IMR-90 (cell line): Measurements from ENCODE around the gene NCR2.

Experiments
- BHLHE40 ChIP-seq: fragments of 150-350 bp; IDR thresholded peaks from 2 replicates; pipeline ENCODE4 v1.6.1; 2016; ENCODE audit warnings: mild to moderate bottlenecking, low read depth, low read length
- CEBPB ChIP-seq: IDR thresholded peaks from 2 replicates; pipeline ENCODE4 v1.6.1; 2012; ENCODE audit warnings: low read depth, low read length, improper control_type of control experiment
- FOS ChIP-seq: fragments of 150-350 bp; IDR thresholded peaks from 2 replicates; pipeline ENCODE4 v1.6.1; 2016; ENCODE audit warnings: low read depth, low read length
- MAFK ChIP-seq: IDR thresholded peaks from 2 replicates; pipeline ENCODE4 v1.6.1; 2012; ENCODE audit warnings: low read depth, low read length, improper control_type of control experiment
- MAZ ChIP-seq: IDR thresholded peaks from 2 replicates; pipeline ENCODE4 v1.6.1; 2012; ENCODE audit warnings: low read depth, mild to moderate bottlenecking, low read length, improper control_type of control experiment, moderate library complexity, borderline replicate concordance
- MXI1 ChIP-seq: IDR thresholded peaks from 2 replicates; pipeline ENCODE4 v1.6.1; 2012; ENCODE audit warnings: low read depth, mild to moderate bottlenecking, low read length, moderate library complexity, borderline replicate concordance
- NFE2L2 ChIP-seq: fragments of 150-350 bp; IDR thresholded peaks from 2 replicates; pipeline ENCODE4 v1.6.1; 2016; ENCODE audit warnings: low read depth, mild to moderate bottlenecking, low read length
- POLR2A ChIP-seq: IDR thresholded peaks from 2 replicates; pipeline ENCODE4 v1.6.1; 2012; ENCODE audit warnings: mild to moderate bottlenecking, low read depth, low read length
- RAD21 ChIP-seq: IDR thresholded peaks from 2 replicates; pipeline ENCODE4 v1.6.1; 2012; ENCODE audit warnings: low read length, improper control_type of control experiment
- RCOR1 ChIP-seq: IDR thresholded peaks from 2 replicates; pipeline ENCODE4 v1.6.1; 2012; ENCODE audit warnings: mild to moderate bottlenecking, low read length, improper control_type of control experiment; ENCODE audit not compliant: insufficient replicate concordance
- SMC3 ChIP-seq: fragments of 150-350 bp; IDR thresholded peaks from 2 replicates; pipeline ENCODE4 v1.6.1; 2016; ENCODE audit warnings: low read depth, mild to moderate bottlenecking, antibody characterized with exemption, low read length, moderate library complexity
- TF ChIP-seq, protein P1 (sequence below): conservative IDR thresholded peaks from 2 replicates; pipeline ENCODE4 v1.5.1; 2012; ENCODE audit warnings: mild to moderate bottlenecking, low read depth, low read length, improper control_type of control experiment
- TF ChIP-seq, protein P2 (sequence below): fragments of 150-350 bp; IDR thresholded peaks from 2 replicates; pipeline ENCODE4 v1.6.1; 2017; ENCODE audit warnings: mild to moderate bottlenecking, antibody characterized with exemption, low read length, low read depth
- TF ChIP-seq, protein P3 (sequence below): fragments of 150-350 bp; IDR thresholded peaks from 2 replicates; pipeline ENCODE4 v1.6.1; 2016; ENCODE audit warnings: low read depth, mild to moderate bottlenecking, low read length, moderate library complexity, borderline replicate concordance

DNA sequence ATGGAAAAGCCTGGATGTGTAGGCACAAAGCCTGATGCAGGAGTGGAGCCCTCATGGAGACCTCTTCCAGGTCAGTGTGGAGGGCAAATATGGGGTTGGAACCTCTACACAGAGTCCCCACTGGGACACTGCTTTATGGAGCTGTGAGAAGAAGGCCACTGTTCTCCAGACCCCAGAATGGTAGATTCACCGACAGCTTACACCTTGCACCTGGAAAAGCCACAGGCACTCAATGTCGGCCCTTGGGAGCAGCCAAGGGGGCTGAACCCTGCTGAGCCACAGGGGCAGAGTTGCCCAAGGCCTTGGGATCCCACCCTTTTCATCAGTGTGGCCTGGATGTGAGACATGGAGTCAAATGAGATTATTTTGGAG is 24.9 kb downstream of the NCR2 start:
- TF ChIP-seq, protein P1, sequence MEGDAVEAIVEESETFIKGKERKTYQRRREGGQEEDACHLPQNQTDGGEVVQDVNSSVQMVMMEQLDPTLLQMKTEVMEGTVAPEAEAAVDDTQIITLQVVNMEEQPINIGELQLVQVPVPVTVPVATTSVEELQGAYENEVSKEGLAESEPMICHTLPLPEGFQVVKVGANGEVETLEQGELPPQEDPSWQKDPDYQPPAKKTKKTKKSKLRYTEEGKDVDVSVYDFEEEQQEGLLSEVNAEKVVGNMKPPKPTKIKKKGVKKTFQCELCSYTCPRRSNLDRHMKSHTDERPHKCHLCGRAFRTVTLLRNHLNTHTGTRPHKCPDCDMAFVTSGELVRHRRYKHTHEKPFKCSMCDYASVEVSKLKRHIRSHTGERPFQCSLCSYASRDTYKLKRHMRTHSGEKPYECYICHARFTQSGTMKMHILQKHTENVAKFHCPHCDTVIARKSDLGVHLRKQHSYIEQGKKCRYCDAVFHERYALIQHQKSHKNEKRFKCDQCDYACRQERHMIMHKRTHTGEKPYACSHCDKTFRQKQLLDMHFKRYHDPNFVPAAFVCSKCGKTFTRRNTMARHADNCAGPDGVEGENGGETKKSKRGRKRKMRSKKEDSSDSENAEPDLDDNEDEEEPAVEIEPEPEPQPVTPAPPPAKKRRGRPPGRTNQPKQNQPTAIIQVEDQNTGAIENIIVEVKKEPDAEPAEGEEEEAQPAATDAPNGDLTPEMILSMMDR, result no peak
- TF ChIP-seq POLR2A, result no peak
- no peak for TF ChIP-seq MXI1
- TF ChIP-seq, protein P2, sequence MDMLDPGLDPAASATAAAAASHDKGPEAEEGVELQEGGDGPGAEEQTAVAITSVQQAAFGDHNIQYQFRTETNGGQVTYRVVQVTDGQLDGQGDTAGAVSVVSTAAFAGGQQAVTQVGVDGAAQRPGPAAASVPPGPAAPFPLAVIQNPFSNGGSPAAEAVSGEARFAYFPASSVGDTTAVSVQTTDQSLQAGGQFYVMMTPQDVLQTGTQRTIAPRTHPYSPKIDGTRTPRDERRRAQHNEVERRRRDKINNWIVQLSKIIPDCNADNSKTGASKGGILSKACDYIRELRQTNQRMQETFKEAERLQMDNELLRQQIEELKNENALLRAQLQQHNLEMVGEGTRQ, result no peak
- no peak for TF ChIP-seq SMC3
- TF ChIP-seq, protein P3, sequence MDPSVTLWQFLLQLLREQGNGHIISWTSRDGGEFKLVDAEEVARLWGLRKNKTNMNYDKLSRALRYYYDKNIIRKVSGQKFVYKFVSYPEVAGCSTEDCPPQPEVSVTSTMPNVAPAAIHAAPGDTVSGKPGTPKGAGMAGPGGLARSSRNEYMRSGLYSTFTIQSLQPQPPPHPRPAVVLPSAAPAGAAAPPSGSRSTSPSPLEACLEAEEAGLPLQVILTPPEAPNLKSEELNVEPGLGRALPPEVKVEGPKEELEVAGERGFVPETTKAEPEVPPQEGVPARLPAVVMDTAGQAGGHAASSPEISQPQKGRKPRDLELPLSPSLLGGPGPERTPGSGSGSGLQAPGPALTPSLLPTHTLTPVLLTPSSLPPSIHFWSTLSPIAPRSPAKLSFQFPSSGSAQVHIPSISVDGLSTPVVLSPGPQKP, result no peak
- TF ChIP-seq CEBPB, result no peak
- TF ChIP-seq MAFK, result no peak
- no peak for TF ChIP-seq BHLHE40
- TF ChIP-seq RAD21, result no peak
- no peak for TF ChIP-seq MAZ
- no peak for TF ChIP-seq FOS
- TF ChIP-seq RCOR1, result no peak
- no peak for TF ChIP-seq NFE2L2
